ENCODE results near the gene HMOX1.

DNA sequence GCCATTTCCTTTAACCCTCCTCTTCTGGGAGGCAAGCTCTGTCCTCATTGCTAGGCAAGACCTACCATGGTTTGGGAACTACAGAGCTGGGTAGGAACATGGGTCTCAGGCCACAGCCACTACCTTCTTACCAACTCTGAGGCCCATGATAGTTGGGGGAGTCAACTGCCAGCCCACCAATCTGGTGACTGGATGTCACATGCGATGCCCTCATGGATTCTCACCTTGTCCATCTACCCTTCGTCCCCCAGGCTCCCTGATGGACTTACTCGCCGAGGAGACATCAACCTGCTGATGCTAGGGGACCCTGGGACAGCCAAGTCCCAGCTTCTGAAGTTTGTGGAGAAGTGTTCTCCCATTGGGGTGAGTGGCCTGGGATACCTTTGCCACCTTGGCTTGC is 32.7 kb downstream of the HMOX1 start:
- TF ChIP-seq POLR2AphosphoS5 (IDR thresholded peaks at IDR 0.05) (no peak), EP300 (IDR thresholded peaks at IDR 0.05; ENCODE audit: low read depth) (no peak)
- TF ChIP-seq, protein P1, sequence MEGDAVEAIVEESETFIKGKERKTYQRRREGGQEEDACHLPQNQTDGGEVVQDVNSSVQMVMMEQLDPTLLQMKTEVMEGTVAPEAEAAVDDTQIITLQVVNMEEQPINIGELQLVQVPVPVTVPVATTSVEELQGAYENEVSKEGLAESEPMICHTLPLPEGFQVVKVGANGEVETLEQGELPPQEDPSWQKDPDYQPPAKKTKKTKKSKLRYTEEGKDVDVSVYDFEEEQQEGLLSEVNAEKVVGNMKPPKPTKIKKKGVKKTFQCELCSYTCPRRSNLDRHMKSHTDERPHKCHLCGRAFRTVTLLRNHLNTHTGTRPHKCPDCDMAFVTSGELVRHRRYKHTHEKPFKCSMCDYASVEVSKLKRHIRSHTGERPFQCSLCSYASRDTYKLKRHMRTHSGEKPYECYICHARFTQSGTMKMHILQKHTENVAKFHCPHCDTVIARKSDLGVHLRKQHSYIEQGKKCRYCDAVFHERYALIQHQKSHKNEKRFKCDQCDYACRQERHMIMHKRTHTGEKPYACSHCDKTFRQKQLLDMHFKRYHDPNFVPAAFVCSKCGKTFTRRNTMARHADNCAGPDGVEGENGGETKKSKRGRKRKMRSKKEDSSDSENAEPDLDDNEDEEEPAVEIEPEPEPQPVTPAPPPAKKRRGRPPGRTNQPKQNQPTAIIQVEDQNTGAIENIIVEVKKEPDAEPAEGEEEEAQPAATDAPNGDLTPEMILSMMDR (IDR thresholded peaks at IDR 0.05) = no peak

Measured in transverse colon (tissue), 4 donors.